Kidney epithelial cell (primary cell): ENCODE data around the gene TRIM63. TPM values are rescaled to one million over a fixed set of nuclear protein-coding genes. Genes with fewer than 3 reads are reported as not detected.

Experiments
- DNase-seq: peaks from one replicate; pipeline ENCODE4 v3.0.0-alpha.2; 2010; ENCODE audit warnings: low read depth
- H3K27me3 ChIP-seq: 2 replicates; pipeline ENCODE4 v1.6.0; 2011; ENCODE audit warnings: low read length; ENCODE audit not compliant: control insufficient read depth, insufficient read depth
- H3K36me3 ChIP-seq: 2 replicates; pipeline ENCODE4 v1.5.1; 2011; ENCODE audit warnings: low read length; ENCODE audit not compliant: control insufficient read depth, insufficient read depth
- H3K4me3 ChIP-seq: 2 replicates; pipeline ENCODE4 v1.5.1; 2011; ENCODE audit warnings: low read depth, mild to moderate bottlenecking, control low read depth, low read length
- total RNA-seq: library from RNA; depleted of rRNA; stranded (reverse); fragments of >200 nt; gene quantifications from 2 replicates; pipeline ENCODE4 v1.2.3, GENCODE V29; 2015
- TF ChIP-seq, protein P1 (sequence below): IDR thresholded peaks from 2 replicates; pipeline ENCODE4 v1.5.1; 2011; ENCODE audit warnings: mild to moderate bottlenecking, moderate library complexity, low read length, control low read depth, inconsistent platforms; ENCODE audit not compliant: insufficient read depth, poor library complexity, severe bottlenecking

TRIM63 gene
- total RNA-seq, 1 donor from 2014 or later: not detected

DNA sequence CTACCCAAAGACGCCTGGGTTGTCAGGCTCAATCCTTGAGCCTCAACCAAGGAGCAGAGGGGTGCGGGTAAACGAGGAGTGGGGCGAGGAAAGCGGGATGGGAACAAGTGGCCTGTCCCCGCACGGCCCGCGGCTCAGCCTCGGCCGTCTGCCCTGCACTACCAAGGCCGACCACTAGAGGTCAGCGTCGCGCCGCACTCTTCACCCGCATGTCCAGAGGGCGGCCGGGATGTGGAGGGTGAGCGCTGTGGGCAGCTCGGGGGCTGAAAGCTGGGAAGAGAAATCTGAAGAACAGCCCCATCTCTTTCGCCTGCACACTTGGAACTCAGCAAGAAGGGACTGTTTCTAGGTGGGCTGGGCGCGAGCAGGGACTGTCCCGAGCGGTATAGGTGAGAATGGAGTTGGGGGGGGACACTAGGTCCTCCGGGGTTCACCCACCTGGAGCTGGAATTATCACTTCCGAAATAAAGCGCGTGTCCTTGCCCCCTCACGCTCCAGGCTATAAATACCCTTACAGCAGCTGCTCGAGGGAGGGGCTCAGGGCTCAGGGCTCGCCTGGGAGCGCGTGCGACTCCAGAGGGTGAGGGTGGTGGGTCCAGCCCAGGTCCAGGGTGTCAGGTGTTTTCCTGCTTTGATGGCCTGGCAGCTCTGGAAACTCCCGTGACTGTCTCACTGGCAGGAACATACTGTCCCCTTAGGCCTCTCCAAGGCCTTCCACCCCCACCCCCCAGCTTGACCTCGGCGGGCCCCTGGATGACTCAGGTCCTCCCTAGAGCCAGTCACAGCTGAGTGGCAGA is 31.3 kb downstream of the TRIM63 start:
- DNase-seq: peak; percentile 45
- H3K36me3 ChIP-seq: no peaks in the 10 kb centered on the region
- no peaks in the 10 kb centered on the region for H3K27me3 ChIP-seq
- TF ChIP-seq, protein P1, sequence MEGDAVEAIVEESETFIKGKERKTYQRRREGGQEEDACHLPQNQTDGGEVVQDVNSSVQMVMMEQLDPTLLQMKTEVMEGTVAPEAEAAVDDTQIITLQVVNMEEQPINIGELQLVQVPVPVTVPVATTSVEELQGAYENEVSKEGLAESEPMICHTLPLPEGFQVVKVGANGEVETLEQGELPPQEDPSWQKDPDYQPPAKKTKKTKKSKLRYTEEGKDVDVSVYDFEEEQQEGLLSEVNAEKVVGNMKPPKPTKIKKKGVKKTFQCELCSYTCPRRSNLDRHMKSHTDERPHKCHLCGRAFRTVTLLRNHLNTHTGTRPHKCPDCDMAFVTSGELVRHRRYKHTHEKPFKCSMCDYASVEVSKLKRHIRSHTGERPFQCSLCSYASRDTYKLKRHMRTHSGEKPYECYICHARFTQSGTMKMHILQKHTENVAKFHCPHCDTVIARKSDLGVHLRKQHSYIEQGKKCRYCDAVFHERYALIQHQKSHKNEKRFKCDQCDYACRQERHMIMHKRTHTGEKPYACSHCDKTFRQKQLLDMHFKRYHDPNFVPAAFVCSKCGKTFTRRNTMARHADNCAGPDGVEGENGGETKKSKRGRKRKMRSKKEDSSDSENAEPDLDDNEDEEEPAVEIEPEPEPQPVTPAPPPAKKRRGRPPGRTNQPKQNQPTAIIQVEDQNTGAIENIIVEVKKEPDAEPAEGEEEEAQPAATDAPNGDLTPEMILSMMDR: peak; percentile 98
- H3K4me3 ChIP-seq: peak overlapping the region; percentile 69

DNA sequence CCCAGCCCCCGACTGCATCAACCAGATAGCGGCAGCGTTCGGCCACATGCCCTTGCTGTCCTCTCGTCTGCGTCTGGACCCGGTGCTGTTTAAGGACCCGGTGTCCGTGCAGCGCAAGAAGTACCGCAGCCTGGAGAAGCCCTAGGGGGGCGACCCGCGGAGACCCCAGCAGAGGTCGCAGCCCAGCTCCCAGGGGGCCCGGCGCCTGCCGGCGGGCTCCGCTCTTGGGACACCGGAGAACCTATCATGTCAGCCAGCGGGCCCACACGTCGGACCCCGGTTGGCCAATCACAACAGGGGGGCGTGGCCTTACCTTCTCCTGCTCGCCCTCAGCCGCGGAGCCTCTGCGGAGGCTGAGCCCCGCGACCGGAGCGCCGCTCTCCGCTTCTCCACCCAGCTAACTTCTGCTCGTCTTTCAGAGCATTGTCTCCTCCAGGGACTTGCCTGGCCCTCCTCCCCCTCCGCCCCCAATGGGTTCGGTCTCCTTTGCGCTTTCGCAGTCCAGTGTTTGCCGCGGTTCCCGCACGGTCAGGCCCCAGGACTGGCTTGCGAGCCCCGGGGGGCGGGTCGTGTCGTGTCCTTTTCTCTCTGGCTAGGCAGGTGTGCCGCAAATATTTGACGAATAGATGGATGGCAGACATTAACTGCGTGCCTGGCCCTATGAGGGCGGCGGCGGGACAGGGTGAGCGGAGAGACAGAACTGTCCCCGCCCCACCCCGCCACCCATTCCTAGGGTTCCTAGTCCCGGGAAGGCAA is 32.0 kb downstream of the TRIM63 start:
- H3K36me3 ChIP-seq: no peaks in the 10 kb centered on the region
- DNase-seq: peak; percentile 57
- H3K4me3 ChIP-seq: peak overlapping the region; percentile 69
- TF ChIP-seq, protein P1: peak; percentile 6
- no peaks in the 10 kb centered on the region for H3K27me3 ChIP-seq

DNA sequence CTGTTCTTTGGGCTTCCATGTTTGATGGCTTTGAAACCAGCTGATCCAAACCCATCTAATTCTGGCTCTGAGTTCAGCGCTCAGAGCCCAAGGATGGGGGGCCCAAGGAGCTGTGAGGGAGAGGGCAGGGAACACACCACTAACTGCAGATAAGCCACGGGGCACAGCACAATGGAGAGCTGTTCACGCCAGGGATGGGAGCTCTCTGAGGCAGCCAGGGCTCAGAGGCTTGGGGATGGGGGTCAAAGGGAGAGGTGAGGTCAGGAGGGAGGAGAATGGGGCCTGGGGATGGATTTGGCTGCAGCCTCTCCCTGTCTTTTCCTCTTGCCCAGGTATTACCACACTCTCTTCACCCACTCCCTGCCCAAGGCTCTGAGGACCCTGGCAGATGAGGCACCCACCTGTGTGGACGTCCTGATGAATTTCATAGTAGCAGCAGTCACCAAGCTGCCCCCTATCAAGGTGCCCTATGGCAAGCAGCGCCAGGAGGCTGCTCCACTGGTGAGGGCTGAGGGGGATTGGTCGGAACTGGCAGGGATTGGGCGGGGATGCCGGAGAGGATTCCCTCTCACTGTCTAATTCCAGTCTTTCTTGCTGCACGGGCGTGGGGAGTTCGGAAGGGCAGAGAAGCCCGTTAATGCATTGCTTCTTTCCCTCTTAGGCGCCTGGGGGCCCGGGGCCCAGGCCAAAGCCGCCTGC is 32.8 kb downstream of the TRIM63 start:
- no peaks in the 10 kb centered on the region for H3K36me3 ChIP-seq
- H3K27me3 ChIP-seq: no peaks in the 10 kb centered on the region
- TF ChIP-seq, protein P1: no peak
- H3K4me3 ChIP-seq: peak overlapping the region; percentile 69
- DNase-seq: no peak

DNA sequence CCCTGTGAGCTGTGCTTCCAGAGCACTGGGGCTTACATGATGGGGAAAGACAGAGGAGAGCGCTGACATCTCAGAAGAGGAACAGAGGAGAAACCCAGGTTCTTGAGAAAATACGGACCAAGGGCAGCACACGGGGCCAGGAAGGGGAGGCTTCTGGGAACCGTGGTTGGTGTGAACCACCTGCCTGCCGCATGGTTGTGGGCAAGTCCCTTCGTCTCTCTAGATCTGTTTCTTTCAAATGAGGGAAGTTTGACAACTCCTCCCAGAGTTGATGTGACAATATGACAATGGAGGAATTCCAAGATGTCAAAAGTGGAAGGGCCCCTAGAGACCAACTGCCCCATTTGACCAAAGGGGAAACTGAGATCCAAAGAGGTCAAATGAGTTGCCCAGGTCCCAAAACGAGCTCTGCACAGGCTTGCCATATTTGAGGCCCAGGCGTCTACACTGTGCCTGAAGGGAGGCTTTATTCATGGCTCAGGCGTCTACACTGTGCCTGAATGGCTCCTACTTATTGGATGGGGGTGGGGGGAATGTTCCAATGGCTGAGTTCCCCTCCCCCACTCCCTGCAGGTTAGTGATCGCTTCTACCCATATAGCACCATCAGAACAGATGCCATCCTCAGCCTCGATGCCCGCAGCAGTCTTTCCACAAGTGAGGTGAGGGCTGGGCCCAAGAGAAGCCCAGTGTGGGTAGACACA is 34.6 kb downstream of the TRIM63 start:
- Histone ChIP-seq H3K27me3 (no peaks in the 10 kb centered on the region), H3K36me3 (no peaks in the 10 kb centered on the region), H3K4me3 (no peak overlapping the region)
- no peak for DNase-seq
- TF ChIP-seq, protein P1: no peak

DNA sequence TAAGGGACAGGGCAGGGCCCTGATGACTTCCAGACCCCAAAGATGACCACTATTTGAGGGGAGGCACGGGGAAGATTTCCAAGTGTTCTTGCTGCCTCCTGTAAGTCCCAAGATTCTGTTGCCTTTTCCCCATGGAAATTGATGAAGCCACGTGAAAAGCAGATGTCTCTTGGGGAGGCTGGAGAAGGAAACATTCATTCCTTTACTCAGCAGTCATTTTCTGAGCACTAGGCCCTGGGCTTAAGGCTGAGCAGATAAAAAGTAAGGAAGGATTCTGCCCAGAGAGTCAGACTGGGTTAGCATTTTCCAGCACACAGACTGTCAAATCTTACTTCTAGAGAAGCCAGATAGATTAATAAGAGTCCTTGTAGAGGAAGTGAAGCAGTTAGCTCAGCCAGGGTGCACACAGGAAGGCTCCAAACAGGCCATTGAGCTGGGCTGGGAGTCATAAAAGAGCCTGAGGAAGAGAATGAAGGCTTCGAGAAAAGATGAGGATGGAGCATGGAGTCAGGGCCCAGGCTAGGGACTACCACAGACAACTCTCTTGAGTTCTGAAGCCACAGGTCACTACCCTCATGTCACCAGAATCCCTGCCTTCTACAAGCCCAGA is 35.7 kb downstream of the TRIM63 start:
- no peaks in the 10 kb centered on the region for H3K36me3 ChIP-seq
- H3K4me3 ChIP-seq: no peak overlapping the region
- DNase-seq: no peak
- no peaks in the 10 kb centered on the region for H3K27me3 ChIP-seq
- TF ChIP-seq, protein P1: no peak
